GM21528 (cell line): ENCODE measurements around the gene GNA12.
"Not testable (repeated sequence)": the region's sequence is repeated elsewhere in the genome, so short reads cannot be mapped to it uniquely, and the experiment has no call there.

Experiments used
- ATAC-seq: cut with Tn5 transposase; IDR thresholded peaks from one replicate; pipeline ENCODE4 v1.9.1; 2021; ENCODE audit warnings: mild to moderate bottlenecking, moderate library complexity; ENCODE audit not compliant: unreplicated experiment, low FRiP score

GNA12 gene

DNA sequence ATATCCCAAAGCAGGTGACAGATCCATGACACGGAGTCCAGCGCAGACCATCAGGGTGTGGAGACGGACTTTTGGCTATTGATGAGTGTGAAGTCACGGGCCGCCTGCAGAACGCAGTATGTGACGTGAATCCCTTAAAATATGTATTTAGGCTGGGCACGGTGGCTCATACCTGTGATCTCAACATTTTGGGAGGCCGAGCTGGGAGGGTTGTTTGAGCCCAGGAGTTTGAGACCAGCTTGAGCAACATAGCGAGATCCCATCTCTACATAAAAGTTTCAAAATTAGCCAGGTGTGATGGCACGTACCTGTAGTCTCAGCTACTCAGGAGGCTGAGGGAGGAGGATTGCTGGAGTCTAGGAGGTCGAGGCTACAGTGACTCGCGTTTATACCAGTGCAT, 158.0 kb downstream of the GNA12 start:
- ATAC-seq, result no peak

DNA sequence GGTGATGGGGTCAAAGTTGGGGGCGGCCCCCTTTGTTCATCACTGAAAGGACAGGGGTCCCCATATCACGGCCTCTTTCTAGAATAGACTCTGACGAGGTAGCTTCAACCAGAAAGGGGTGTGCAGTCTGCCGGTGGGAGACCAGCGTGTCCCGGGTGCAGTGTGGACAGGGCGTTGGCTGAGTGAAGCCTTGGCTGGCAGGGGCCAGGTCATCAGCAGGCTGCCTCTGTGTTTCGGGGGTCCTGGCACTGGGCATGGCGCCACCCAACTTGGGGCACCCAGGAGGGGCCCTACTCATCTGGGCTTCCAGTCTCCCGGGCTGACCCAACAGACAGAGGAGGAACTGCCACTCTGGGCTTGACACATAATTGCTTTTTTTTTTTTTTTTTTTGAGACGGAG, 159.6 kb downstream of the GNA12 start:
- ATAC-seq, result no peak

DNA sequence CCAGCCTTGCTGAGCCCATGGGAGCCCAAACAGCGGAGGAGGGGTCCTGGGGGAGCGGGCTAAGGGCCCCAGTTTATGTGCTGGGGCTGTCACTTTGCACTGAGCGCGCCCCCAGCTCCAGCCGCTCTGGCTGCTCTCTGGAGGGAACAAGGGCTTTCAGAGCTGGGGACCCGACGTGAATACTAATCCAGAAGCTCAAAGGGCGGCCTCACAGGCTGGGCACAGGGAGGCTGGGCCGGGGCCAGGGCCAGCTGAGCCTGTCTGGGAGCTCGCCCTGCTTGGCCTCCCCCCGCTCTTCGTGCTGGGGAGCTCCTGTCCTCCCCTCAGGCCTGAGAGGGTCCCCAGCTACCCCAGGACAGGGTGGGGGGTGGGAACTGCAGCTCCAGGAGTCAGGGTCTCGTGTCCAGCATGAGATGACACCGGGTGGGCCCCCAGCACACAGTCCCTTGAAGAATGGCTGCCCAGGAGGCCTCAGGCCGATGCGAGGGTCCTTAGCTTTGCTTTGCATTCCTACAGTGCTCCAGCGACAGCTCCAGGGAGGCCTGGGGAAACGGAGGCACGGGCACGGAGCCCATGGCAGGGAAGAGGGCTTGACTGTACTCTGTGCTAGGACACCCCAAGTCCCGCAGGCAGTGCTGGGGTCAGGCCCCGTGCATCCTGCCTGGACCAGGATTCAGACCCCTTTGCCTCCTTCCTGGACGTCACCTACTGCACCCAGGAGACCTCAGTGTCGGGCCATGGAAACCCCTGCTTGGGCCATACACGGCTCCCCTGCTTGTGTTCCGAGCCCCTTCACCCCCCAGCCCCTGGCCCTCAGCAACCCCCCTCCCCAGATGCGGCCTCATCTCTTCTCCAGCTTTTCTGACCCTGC, 161.9 kb downstream of the GNA12 start:
- ATAC-seq, result no peak

DNA sequence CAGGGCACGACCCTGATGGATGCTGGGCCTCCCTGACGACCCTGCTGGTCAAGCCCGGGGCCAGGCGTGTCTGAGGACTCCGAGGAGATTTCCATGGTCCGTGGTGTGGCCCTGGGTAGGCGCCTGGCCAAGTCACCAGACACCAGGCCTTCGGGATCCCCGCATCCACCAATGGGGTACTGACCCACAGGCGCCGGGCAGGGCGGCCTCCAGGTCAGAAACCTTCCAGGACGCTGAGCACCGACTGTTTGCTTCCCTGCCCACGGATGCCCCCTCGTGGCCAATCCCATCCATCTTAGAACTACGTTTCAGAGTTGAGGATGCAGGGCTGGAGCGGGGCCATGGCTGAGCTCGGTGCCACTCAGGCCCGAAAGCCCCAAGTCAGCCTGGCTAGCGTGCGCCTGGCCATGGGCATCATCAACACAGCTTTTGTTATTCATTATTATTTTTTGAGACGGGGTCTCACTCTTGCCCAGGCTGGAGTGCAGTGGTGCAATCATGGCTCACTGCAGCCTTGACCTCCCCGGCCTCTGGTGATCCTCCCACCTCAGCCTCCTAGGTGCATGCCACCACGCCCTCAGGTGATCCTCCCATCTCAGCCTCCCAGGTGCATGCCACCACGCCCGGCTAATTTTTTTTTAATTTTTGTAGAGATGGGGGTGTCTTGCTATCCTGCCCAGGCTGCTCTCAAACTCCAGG, 163.2 kb downstream of the GNA12 start:
- no peak for ATAC-seq

DNA sequence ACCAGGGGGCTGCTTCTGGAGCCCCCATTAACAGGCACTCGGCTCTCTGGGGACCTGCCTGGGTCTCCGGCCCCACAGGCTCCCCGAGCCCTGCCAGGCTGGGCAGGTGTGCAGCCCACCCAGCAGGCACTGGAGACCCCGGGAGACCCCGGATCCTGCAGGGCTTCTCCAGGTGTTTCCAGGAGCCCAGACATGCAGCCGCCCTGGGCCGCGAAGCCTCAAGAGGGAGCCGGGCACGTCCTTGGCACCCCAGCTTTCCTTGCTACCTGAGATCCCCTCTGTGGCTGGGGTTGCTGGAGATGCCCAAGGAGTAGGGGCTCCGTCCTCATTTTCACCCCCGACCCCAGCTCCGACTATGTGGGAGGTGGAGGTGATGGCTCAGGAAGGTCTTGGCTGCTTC, 163.9 kb downstream of the GNA12 start:
- ATAC-seq, result no peak

DNA sequence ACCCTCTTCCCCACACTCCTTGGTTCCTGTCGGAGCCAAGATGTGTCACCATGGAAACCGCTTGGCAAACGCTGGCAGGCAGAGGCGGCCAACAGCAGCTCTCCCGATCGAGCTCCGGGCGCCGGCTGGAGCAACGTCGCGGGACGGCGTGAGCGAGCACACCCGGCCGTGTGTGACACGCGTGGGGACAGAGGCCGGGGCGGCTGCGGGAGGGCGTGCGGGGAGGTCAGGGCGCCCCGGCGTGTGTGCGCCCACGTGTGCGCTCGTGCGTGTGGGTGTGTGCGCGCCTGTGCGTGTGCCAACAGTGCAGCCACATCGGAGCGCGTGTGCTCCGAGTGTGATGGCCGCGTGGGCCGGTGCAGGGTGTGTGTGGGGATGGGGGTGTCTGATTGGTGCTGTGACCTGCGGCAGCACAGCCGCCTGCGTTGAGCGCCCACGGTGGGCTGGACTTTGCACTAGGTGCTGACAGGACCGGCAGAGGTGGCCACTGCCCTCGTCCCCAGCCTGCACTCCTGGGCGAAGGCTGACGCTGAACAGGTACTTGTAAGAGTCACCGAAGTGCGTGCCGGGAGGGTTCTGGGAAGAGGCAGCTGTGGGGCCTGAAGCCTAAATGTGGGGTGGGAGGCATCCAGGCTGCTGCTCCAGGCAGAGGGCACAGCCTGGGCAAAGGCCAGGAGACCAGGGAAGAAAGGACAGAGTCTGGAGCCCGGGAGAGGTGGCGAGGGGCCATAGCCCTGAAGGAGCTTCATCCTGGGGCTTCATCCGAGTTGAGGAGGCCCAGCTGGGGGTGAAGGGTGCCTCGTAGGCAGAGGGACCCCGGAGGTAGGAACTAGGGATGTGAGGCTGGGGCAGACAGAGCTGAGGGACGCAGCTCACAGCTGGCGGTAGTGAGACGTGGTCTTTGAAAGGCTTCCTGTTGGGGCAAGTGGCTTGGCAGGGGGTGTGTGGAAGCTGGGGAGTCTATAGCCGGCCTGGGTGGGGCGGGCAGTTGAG, 164.7 kb downstream of the GNA12 start:
- not testable (repeated sequence) for ATAC-seq

DNA sequence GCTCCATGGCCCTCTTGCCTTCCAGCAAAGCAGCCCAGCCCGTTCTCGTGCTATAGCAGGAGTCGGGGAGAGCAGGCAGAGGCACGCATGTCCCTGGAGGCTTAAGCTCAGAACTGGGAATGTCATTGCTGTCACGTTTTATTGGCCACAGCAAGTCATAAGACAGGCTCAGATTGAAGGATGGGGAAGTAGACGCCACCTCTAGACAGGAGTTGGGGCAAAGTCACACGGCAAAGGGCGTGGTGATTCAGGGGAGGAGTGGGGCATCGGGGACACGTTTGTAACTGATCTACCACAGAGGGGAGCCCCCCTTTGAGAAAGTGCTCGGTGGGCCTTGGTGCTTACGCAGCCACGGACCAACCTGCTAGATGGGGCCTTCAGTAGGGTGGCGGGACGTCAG, 165.7 kb downstream of the GNA12 start:
- not testable (repeated sequence) for ATAC-seq
